B cell (primary cell): ENCODE measurements around the gene FRMD3.

Experiments
- CTCF ChIP-seq: fragments of 200-600 bp; IDR thresholded peaks from one replicate; pipeline ENCODE4 v1.8.0; 2022; ENCODE audit warnings: antibody characterized with exemption, mild to moderate bottlenecking
- EZH2 ChIP-seq: IDR thresholded peaks from 2 replicates; pipeline ENCODE4 v1.6.1; 2012; ENCODE audit warnings: borderline replicate concordance, low read depth, mild to moderate bottlenecking, moderate library complexity, low read length; ENCODE audit not compliant: insufficient read depth, poor library complexity, severe bottlenecking

GRCh38 chr9:83432104-83432627 lies 106.0 kb downstream of the FRMD3 start:
- TF ChIP-seq CTCF (no peak), EZH2 (no peak)
